H9 (cell line): ENCODE results near the gene RCSD1. TPM values are rescaled to one million over a fixed set of nuclear protein-coding genes. Genes with fewer than 3 reads are reported as not detected.

Experiments used
- DNase-seq: peaks from one replicate; pipeline ENCODE4 v3.0.0-alpha.2; 2017
- H2AFZ ChIP-seq: one replicate; pipeline ENCODE4 v1.6.1; 2013; ENCODE audit warnings: mild to moderate bottlenecking, low read length, control low read depth, moderate library complexity
- H2AK5ac ChIP-seq: 2 replicates; pipeline ENCODE4 v1.6.1; 2013; ENCODE audit warnings: low read length, control low read depth, mixed read lengths; ENCODE audit not compliant: insufficient read length
- H2BK120ac ChIP-seq: one replicate; pipeline ENCODE4 v1.6.1; 2013; ENCODE audit warnings: low read depth, mild to moderate bottlenecking, low read length, control low read depth, inconsistent platforms; ENCODE audit not compliant: poor library complexity, severe bottlenecking
- H2BK12ac ChIP-seq: 2 replicates; pipeline ENCODE4 v1.6.1; 2013; ENCODE audit warnings: low read length, control low read depth, mixed read lengths, low read depth; ENCODE audit not compliant: insufficient read length
- H2BK15ac ChIP-seq: 2 replicates; pipeline ENCODE4 v1.6.1; 2013; ENCODE audit warnings: low read depth, low read length, control low read depth
- H2BK20ac ChIP-seq: one replicate; pipeline ENCODE4 v1.6.1; 2013; ENCODE audit warnings: low read depth, mild to moderate bottlenecking, low read length, control low read depth, inconsistent platforms; ENCODE audit not compliant: poor library complexity, severe bottlenecking
- H2BK5ac ChIP-seq: 2 replicates; pipeline ENCODE4 v1.6.1; 2013; ENCODE audit warnings: low read length, control low read depth, mixed read lengths; ENCODE audit not compliant: insufficient read length
- H3K14ac ChIP-seq: 2 replicates; pipeline ENCODE4 v1.6.1; 2013; ENCODE audit warnings: low read length, control low read depth; ENCODE audit not compliant: insufficient read depth
- H3K18ac ChIP-seq: 2 replicates; pipeline ENCODE4 v1.6.1; 2013; ENCODE audit warnings: low read depth, mild to moderate bottlenecking, mixed read lengths, low read length, control low read depth; ENCODE audit not compliant: insufficient read length
- H3K23ac ChIP-seq: 2 replicates; pipeline ENCODE4 v1.6.1; 2013; ENCODE audit warnings: low read length, control low read depth, mixed read lengths, low read depth; ENCODE audit not compliant: insufficient read length
- H3K23me2 ChIP-seq: 2 replicates; pipeline ENCODE4 v1.6.1; 2013; ENCODE audit warnings: low read depth, mild to moderate bottlenecking, mixed read lengths, low read length, control low read depth; ENCODE audit not compliant: insufficient read length, poor library complexity, severe bottlenecking
- H3K27ac ChIP-seq: 2 replicates; pipeline ENCODE4 v1.5.1; 2013; ENCODE audit warnings: low read length, control low read depth, mixed read lengths, low read depth; ENCODE audit not compliant: insufficient read length
- H3K27me3 ChIP-seq: 2 replicates; pipeline ENCODE4 v1.6.1; 2013; ENCODE audit warnings: low read length, control low read depth, inconsistent platforms; ENCODE audit not compliant: insufficient read depth
- H3K4ac ChIP-seq: 2 replicates; pipeline ENCODE4 v1.6.1; 2013; ENCODE audit warnings: low read depth, mild to moderate bottlenecking, control low read depth, inconsistent platforms, low read length, moderate library complexity
- H3K4me1 ChIP-seq: 2 replicates; pipeline ENCODE4 v1.6.1; 2013; ENCODE audit warnings: low read length, control low read depth, inconsistent platforms; ENCODE audit not compliant: insufficient read depth
- H3K4me2 ChIP-seq: 2 replicates; pipeline ENCODE4 v1.6.1; 2013; ENCODE audit warnings: low read length, control low read depth, mixed read lengths; ENCODE audit not compliant: insufficient read length, insufficient read depth
- H3K56ac ChIP-seq: 2 replicates; pipeline ENCODE4 v1.6.1; 2013; ENCODE audit warnings: low read depth, mild to moderate bottlenecking, mixed read lengths, low read length, control low read depth; ENCODE audit not compliant: insufficient read length
- H3K79me1 ChIP-seq: 2 replicates; pipeline ENCODE4 v1.6.1; 2013; ENCODE audit warnings: low read depth, mild to moderate bottlenecking, moderate library complexity, low read length, control low read depth, inconsistent platforms; ENCODE audit not compliant: insufficient read depth, poor library complexity, severe bottlenecking
- H3K79me2 ChIP-seq: 2 replicates; pipeline ENCODE4 v1.6.1; 2013; ENCODE audit warnings: low read length, control low read depth, inconsistent platforms; ENCODE audit not compliant: insufficient read depth
- H3K9ac ChIP-seq: 2 replicates; pipeline ENCODE4 v1.6.1; 2013; ENCODE audit warnings: low read length, control low read depth, mixed read lengths; ENCODE audit not compliant: insufficient read length; ENCODE audit errors: extremely low read depth
- H3K9me3 ChIP-seq: one replicate; pipeline ENCODE4 v1.6.1; 2013; ENCODE audit warnings: low read depth, low read length, inconsistent platforms; ENCODE audit not compliant: control insufficient read depth
- H3T11ph ChIP-seq: one replicate; pipeline ENCODE4 v1.6.1; 2013; ENCODE audit warnings: mild to moderate bottlenecking, low read length, control low read depth, inconsistent platforms
- H4K20me1 ChIP-seq: one replicate; pipeline ENCODE4 v1.6.1; 2013; ENCODE audit not compliant: control insufficient read depth, insufficient read length, insufficient read depth
- H4K5ac ChIP-seq: 2 replicates; pipeline ENCODE4 v1.6.1; 2013; ENCODE audit warnings: low read depth, mild to moderate bottlenecking, mixed read lengths, low read length, control low read depth; ENCODE audit not compliant: insufficient read length
- H4K8ac ChIP-seq: replicated peaks from 2 replicates; pipeline ENCODE4 v1.6.1; 2013; ENCODE audit warnings: low read length, control low read depth, mixed read lengths, low read depth; ENCODE audit not compliant: insufficient read length
- H4K91ac ChIP-seq: 2 replicates; pipeline ENCODE4 v1.6.1; 2013; ENCODE audit warnings: low read depth, mild to moderate bottlenecking, moderate library complexity, mixed read lengths, low read length, control low read depth; ENCODE audit not compliant: insufficient read length
- H3K27ac Mint-ChIP-seq, 3 experiments: 2 replicates in 2 of 3; 3 replicates in 1 of 3; pipeline ENCODE4 v1.8.0; 2020 to 2021; ENCODE audit warnings: mixed read lengths in 3 of 3, mild to moderate bottlenecking in 1 of 3, moderate library complexity in 1 of 3
- H3K27me3 Mint-ChIP-seq: 2 replicates; pipeline ENCODE4 v1.8.0; 2021; ENCODE audit warnings: low read depth, mild to moderate bottlenecking, moderate library complexity, mixed read lengths
- H3K36me3 Mint-ChIP-seq, 3 experiments: 2 replicates in 2 of 3; 3 replicates in 1 of 3; pipeline ENCODE4 v1.8.0; 2020 to 2021; ENCODE audit warnings: low read depth in 3 of 3, mixed read lengths in 3 of 3; ENCODE audit not compliant: insufficient read depth in 1 of 3
- H3K4me1 Mint-ChIP-seq, 2 experiments: 2 replicates each; pipeline ENCODE4 v1.8.0; 2020; ENCODE audit warnings: mixed read lengths in 2 of 2
- H3K4me3 Mint-ChIP-seq, 2 experiments: 2 replicates in 1 of 2; 3 replicates in 1 of 2; pipeline ENCODE4 v1.8.0; 2020 to 2021; ENCODE audit warnings: mild to moderate bottlenecking in 2 of 2, mixed read lengths in 2 of 2, moderate library complexity in 1 of 2
- H3K9me3 Mint-ChIP-seq, 2 experiments: 2 replicates in 1 of 2; 3 replicates in 1 of 2; pipeline ENCODE4 v1.8.0; 2020; ENCODE audit warnings: mild to moderate bottlenecking in 2 of 2, mixed read lengths in 2 of 2, moderate library complexity in 1 of 2
- WGBS: extraction: QIAGEN DNeasy Blood & Tissue Kit; methylation state at CpG from one replicate; pipeline ENCODE4 v1.1.7; 2013; ENCODE audit warnings: missing lambda C conversion rate, low lambda C conversion rate, mixed read lengths; ENCODE audit not compliant: insufficient read length; ENCODE audit errors: extremely low coverage; 5-methylcytosine and 5-hydroxymethylcytosine counted together
- total RNA-seq: library from RNA; stranded (reverse); gene quantifications from 2 replicates; pipeline ENCODE4 v1.2.1, GENCODE V29; 2021
- TF ChIP-seq, protein P1 (sequence below): fragments of 200-600 bp; sonication (generic); conservative IDR thresholded peaks from 3 replicates; pipeline ENCODE4 v1.8.0; 2021; ENCODE audit warnings: antibody characterized with exemption, mild to moderate bottlenecking

The RCSD1 gene
- total RNA-seq, 1 experiment from 2014 or later: 0.13 TPM

DNA sequence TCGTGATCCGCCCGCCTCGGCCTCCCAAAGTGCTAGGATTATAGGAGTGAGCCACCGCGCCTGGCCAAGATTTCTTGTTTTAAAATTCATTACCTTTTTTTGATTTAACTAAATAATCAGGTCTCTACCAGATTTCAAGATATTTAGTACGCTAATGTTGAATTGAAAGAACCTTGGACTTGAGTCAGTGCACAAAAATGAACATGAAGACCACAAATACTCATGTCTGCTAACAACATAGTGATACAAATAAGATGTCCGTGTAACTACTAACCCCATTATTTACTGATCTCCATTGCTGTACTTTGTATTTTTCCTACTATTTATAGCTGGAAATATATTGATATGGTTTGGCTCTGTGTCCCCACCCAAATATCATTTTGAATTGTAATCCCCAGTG is 108.1 kb downstream of the RCSD1 start:
- peaks cover 4 to 5% of the 10 kb centered on the region in 2 experiments; a peak in 3 of 5 replicates for H3K9me3 Mint-ChIP-seq
- peaks cover 11% of the 10 kb centered on the region; the same call in 1 of the 2 replicates for H3K79me2 ChIP-seq

More for the DNA sequence above, 108.1 kb downstream of the RCSD1 start:
- Mint-ChIP-seq H3K4me3 (no peak overlapping the region), H3K4me1 (peaks cover 20 to 22% of the 10 kb centered on the region in 2 experiments), H3K36me3 (peaks cover 8 to 12% (median 9%) of the 10 kb centered on the region in 3 experiments), H3K27me3 (no peaks in the 10 kb centered on the region; the same call in 1 of the 2 replicates), H3K27ac (no peak overlapping the region)
- H2AFZ ChIP-seq: no peak overlapping the region
- no CpG with 5 or more reads among the region's 8 CpGs for WGBS
- H4K8ac ChIP-seq: no peak overlapping the region
- no peaks in the 10 kb centered on the region for H4K20me1 ChIP-seq
- H3K4me2 ChIP-seq: no peak overlapping the region
- no peak overlapping the region for H2BK120ac ChIP-seq
- no peak overlapping the region for H3K18ac ChIP-seq
- TF ChIP-seq, protein P1, sequence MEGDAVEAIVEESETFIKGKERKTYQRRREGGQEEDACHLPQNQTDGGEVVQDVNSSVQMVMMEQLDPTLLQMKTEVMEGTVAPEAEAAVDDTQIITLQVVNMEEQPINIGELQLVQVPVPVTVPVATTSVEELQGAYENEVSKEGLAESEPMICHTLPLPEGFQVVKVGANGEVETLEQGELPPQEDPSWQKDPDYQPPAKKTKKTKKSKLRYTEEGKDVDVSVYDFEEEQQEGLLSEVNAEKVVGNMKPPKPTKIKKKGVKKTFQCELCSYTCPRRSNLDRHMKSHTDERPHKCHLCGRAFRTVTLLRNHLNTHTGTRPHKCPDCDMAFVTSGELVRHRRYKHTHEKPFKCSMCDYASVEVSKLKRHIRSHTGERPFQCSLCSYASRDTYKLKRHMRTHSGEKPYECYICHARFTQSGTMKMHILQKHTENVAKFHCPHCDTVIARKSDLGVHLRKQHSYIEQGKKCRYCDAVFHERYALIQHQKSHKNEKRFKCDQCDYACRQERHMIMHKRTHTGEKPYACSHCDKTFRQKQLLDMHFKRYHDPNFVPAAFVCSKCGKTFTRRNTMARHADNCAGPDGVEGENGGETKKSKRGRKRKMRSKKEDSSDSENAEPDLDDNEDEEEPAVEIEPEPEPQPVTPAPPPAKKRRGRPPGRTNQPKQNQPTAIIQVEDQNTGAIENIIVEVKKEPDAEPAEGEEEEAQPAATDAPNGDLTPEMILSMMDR: no peak
- no peak overlapping the region for H3K4ac ChIP-seq
- no peak overlapping the region for H2BK20ac ChIP-seq
- H3K56ac ChIP-seq: no peak overlapping the region
- H3K23me2 ChIP-seq: no peaks in the 10 kb centered on the region
- H3T11ph ChIP-seq: no peak overlapping the region
- H3K14ac ChIP-seq: no peak overlapping the region
- no peak overlapping the region for H2BK12ac ChIP-seq
- no peak overlapping the region for H2BK5ac ChIP-seq
- DNase-seq: no peak
- H2AK5ac ChIP-seq: no peak overlapping the region
- no peak overlapping the region for H4K5ac ChIP-seq
- H3K27ac ChIP-seq: no peak overlapping the region
- H4K91ac ChIP-seq: no peak overlapping the region
- no peak overlapping the region for H3K9ac ChIP-seq
- no peak overlapping the region for H3K23ac ChIP-seq
- no peaks in the 10 kb centered on the region for H3K79me1 ChIP-seq
- H2BK15ac ChIP-seq: no peak overlapping the region
- no peaks in the 10 kb centered on the region for H3K27me3 ChIP-seq
- H3K9me3 ChIP-seq: no peaks in the 10 kb centered on the region
- H3K4me1 ChIP-seq: no peaks in the 10 kb centered on the region; the same call in 1 of the 2 replicates
